ENCODE measurements around the gene GARIN5A.

Gene GARIN5A

GRCh38 chr19:50508843-50509190 is 32.2 kb upstream of the GARIN5A start:
- no peak for DNase-seq (ENCODE audit: low read depth in 3 of 3)

GRCh38 chr19:50507376-50507775 is 30.7 kb upstream of the GARIN5A start:
- no peak for DNase-seq (ENCODE audit: low read depth in 3 of 3)

- no peak for DNase-seq (ENCODE audit: low read depth in 3 of 3)
These were observed 30.1 kb upstream of the GARIN5A start for GRCh38 chr19:50506700-50507099.

GRCh38 chr19:50505856-50506611 is 29.4 kb upstream of the GARIN5A start:
- DNase-seq (ENCODE audit: low read depth in 3 of 3) = no peak

- DNase-seq (ENCODE audit: low read depth in 3 of 3) = no peak
These were observed 25.2 kb upstream of the GARIN5A start for GRCh38 chr19:50501568-50502475.

- DNase-seq (ENCODE audit: low read depth in 3 of 3) = no peak
These were observed 24.5 kb upstream of the GARIN5A start for GRCh38 chr19:50501186-50501567.

- no peak for DNase-seq (ENCODE audit: low read depth in 3 of 3)
These were observed 24.1 kb upstream of the GARIN5A start for GRCh38 chr19:50500753-50501151.

GRCh38 chr19:50500060-50500752 is 23.6 kb upstream of the GARIN5A start:
- no peak for DNase-seq (ENCODE audit: low read depth in 3 of 3)

GRCh38 chr19:50498219-50499056 is 21.8 kb upstream of the GARIN5A start:
- DNase-seq (ENCODE audit: low read depth in 3 of 3) = no peak

- no peak for DNase-seq (ENCODE audit: low read depth in 3 of 3)
These were observed 20.4 kb upstream of the GARIN5A start for GRCh38 chr19:50497022-50497405.

GRCh38 chr19:50496189-50497021 is 19.8 kb upstream of the GARIN5A start:
- DNase-seq (ENCODE audit: low read depth in 3 of 3) = no peak

GRCh38 chr19:50495020-50495531 is 18.4 kb upstream of the GARIN5A start:
- DNase-seq (ENCODE audit: low read depth in 3 of 3) = no peak

GRCh38 chr19:50494186-50495019 is 17.8 kb upstream of the GARIN5A start:
- DNase-seq (ENCODE audit: low read depth in 3 of 3) = no peak

- no peak for DNase-seq (ENCODE audit: low read depth in 3 of 3)
These were observed 16.5 kb upstream of the GARIN5A start for GRCh38 chr19:50493171-50493570.

GRCh38 chr19:50492303-50493052 is 15.8 kb upstream of the GARIN5A start:
- DNase-seq (ENCODE audit: low read depth in 3 of 3) = no peak

- DNase-seq (ENCODE audit: low read depth in 3 of 3) = no peak
These were observed 14.4 kb upstream of the GARIN5A start for GRCh38 chr19:50490991-50491472.

- no peak for DNase-seq (ENCODE audit: low read depth in 3 of 3)
These were observed 13.8 kb upstream of the GARIN5A start for GRCh38 chr19:50490411-50490811.

- no peak for DNase-seq (ENCODE audit: low read depth in 3 of 3)
These were observed 12.9 kb upstream of the GARIN5A start for GRCh38 chr19:50489461-50490011.
